K562 (cell line): ENCODE results near the gene SDHAF1. TPM values are rescaled to one million over a fixed set of nuclear protein-coding genes. Genes with fewer than 3 reads are reported as not detected.

ENCODE experiments used
- ESRRB ChIP-seq: fragments of 250-450 bp; sonication (Bioruptor Pico); IDR thresholded peaks from 2 replicates; pipeline ENCODE4 v1.5.0; 2020; ENCODE audit warnings: mild to moderate bottlenecking, moderate library complexity, borderline replicate concordance
- HDAC2 ChIP-seq: fragments of 450-650 bp; IDR thresholded peaks from 2 replicates; pipeline ENCODE4 v1.6.1; 2016; ENCODE audit warnings: mild to moderate bottlenecking
- KAT7 ChIP-seq: sonication (generic); formaldehyde crosslinking; IDR thresholded peaks from 2 replicates; pipeline ENCODE4 v1.8.0; 2022; ENCODE audit warnings: missing genetic modification reagents, mild to moderate bottlenecking, borderline replicate concordance
- MCM3 ChIP-seq: fragments of 450-650 bp; IDR thresholded peaks from 2 replicates; pipeline ENCODE4 v1.6.1; 2016
- NCOA2 ChIP-seq, 2 experiments: fragments of 450-650 bp; IDR thresholded peaks; 2 replicates each; pipeline ENCODE4 v1.6.1; 2018; ENCODE audit warnings: mild to moderate bottlenecking in 2 of 2, moderate library complexity in 1 of 2; ENCODE audit not compliant: partially characterized antibody in 2 of 2
- NR4A1 ChIP-seq, 2 experiments: fragments of 250-450 bp in 1 of 2; fragments of 450-650 bp in 1 of 2; sonication (Bioruptor Pico) in 1 of 2; IDR thresholded peaks; 2 replicates each; pipeline versions ENCODE4 v1.4.0 to v1.6.1; 2016 to 2020; ENCODE audit warnings: mild to moderate bottlenecking in 2 of 2, missing compliant biosample characterization in 1 of 2, missing genetic modification characterization in 1 of 2, moderate library complexity in 1 of 2
- RB1 ChIP-seq: fragments of 450-650 bp; IDR thresholded peaks from 2 replicates; pipeline ENCODE4 v1.6.1; 2017; ENCODE audit warnings: low read depth, mild to moderate bottlenecking
- RBM14 ChIP-seq: fragments of 200-400 bp; formaldehyde crosslinking; IDR thresholded peaks from 2 replicates; pipeline ENCODE4 v1.6.1; 2018; ENCODE audit warnings: low read depth, mild to moderate bottlenecking, low read length, moderate library complexity, borderline replicate concordance; ENCODE audit not compliant: insufficient read depth
- SMAD2 ChIP-seq: fragments of 150-350 bp; IDR thresholded peaks from 2 replicates; pipeline ENCODE4 v1.6.1; 2014; ENCODE audit warnings: low read depth, mild to moderate bottlenecking, low read length
- ZNF57 ChIP-seq: fragments of 450-650 bp; formaldehyde crosslinking; IDR thresholded peaks from 2 replicates; pipeline ENCODE4 v1.4.0; 2020; ENCODE audit warnings: mild to moderate bottlenecking, moderate library complexity
- polyA plus RNA-seq, 8 experiments: library from polyadenylated mRNA; depleted of rRNA in 4 of 8; stranded (reverse) in 5 of 8; unstranded in 3 of 8; fragments of >200 nt; fragmentation: Nextera tagmentation in 2 of 8; fragmentation: Illumina TruSeq in 1 of 8; extraction: Ambion mirVana in 2 of 8; extraction: Trizol in 1 of 8; gene quantifications; 2 replicates each; pipeline versions ENCODE4 v1.2.1 to v1.2.3, GENCODE V29; 2011 to 2014; ENCODE audit warnings: inconsistent platforms in 1 of 8, missing spikeins in 1 of 8
- total RNA-seq, 7 experiments: library from RNA; depleted of rRNA in 6 of 7; stranded (reverse); fragments of >200 nt in 6 of 7; fragmentation: Illumina TruSeq in 2 of 7; extraction: Trizol in 2 of 7; gene quantifications; 2 replicates each; pipeline versions ENCODE4 v1.2.1 to v1.2.3, GENCODE V29; 2011 to 2021; ENCODE audit warnings: low replicate concordance in 1 of 7
- TF ChIP-seq, protein P1 (sequence below): fragments of 450-650 bp; IDR thresholded peaks from 2 replicates; pipeline ENCODE4 v1.6.1; 2018; ENCODE audit not compliant: partially characterized antibody
- TF ChIP-seq, protein P2 (sequence below): fragments of 250-450 bp; sonication (Bioruptor Pico); IDR thresholded peaks from 2 replicates; pipeline ENCODE4 v1.4.0; 2020; ENCODE audit warnings: mild to moderate bottlenecking
- TF ChIP-seq, protein P3 (sequence below), 2 experiments: IDR thresholded peaks; 2 replicates each; pipeline ENCODE4 v1.6.1; 2012; ENCODE audit warnings: improper control_type of control experiment in 2 of 2, low read depth in 2 of 2, low read length in 2 of 2, borderline replicate concordance in 1 of 2
- TF ChIP-seq, protein P4 (sequence below): fragments of 250-450 bp; sonication (Bioruptor Pico); IDR thresholded peaks from 2 replicates; pipeline ENCODE4 v1.5.0; 2020; ENCODE audit warnings: mild to moderate bottlenecking
- TF ChIP-seq, protein P5 (sequence below): fragments of 450-650 bp; IDR thresholded peaks from 2 replicates; pipeline ENCODE4 v1.6.1; 2016; ENCODE audit warnings: antibody characterized with exemption

SDHAF1 gene
- total and polyA plus RNA-seq, 9 of the 15 experiments (the other 6 are each of a cell fraction or from before 2014, with no cell fraction given) = 0.42 to 55.7 (median 18.8) TPM

DNA sequence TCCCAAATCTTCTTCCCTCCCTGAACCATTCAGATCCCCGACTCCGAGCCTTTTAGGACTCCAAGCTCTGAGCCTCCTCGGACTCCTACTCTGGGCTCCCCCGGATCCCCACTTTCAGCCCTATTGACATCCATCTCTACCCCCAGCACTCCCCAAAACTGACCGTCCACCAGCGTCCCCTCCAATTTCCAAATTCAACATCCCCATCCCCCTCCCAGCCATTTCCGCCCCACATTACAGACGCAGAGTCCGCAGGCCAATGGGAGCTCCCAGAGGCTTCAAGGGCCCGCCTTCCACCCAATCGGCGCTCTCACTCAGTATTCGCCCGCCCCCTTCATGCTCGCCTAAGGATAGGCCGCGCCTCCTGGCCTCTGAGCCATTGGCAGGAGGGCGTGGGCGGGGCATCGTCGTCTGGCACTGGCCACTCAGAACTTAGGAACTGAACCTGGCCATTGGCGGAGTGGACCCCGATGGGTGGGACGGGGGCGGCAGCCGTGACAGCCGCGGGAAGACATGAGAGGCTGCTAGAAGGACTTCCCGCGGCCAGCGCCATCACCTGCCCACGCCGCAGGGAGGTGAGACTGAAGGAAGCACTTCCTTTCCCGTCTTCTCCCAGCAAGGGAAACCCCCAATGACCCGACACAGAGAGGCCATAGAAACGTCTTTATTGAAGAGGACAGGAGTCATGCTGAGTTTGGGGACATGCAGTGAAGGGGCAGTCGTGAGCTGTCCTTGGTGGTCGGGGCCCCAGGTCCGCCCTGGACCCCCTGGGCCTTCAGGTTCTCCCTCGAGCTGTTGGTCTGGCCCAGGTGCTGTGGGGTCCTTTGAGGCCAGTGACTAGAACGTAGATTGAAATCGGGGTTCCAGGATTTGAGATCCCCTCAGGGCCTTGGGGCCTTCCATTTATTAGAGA is 19.3 kb downstream of the SDHAF1 start, which contains the start of gene ALKBH6 (continued):
- TF ChIP-seq, protein P1, sequence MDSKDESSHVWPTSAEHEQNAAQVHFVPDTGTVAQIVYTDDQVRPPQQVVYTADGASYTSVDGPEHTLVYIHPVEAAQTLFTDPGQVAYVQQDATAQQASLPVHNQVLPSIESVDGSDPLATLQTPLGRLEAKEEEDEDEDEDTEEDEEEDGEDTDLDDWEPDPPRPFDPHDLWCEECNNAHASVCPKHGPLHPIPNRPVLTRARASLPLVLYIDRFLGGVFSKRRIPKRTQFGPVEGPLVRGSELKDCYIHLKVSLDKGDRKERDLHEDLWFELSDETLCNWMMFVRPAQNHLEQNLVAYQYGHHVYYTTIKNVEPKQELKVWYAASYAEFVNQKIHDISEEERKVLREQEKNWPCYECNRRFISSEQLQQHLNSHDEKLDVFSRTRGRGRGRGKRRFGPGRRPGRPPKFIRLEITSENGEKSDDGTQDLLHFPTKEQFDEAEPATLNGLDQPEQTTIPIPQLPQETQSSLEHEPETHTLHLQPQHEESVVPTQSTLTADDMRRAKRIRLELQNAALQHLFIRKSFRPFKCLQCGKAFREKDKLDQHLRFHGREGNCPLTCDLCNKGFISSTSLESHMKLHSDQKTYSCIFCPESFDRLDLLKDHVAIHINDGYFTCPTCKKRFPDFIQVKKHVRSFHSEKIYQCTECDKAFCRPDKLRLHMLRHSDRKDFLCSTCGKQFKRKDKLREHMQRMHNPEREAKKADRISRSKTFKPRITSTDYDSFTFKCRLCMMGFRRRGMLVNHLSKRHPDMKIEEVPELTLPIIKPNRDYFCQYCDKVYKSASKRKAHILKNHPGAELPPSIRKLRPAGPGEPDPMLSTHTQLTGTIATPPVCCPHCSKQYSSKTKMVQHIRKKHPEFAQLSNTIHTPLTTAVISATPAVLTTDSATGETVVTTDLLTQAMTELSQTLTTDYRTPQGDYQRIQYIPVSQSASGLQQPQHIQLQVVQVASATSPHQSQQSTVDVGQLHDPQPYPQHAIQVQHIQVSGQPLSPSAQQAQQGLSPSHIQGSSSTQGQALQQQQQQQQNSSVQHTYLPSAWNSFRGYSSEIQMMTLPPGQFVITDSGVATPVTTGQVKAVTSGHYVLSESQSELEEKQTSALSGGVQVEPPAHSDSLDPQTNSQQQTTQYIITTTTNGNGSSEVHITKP = peak; percentile 93
- TF ChIP-seq NCOA2 (IDR thresholded peaks at IDR 0.05; ENCODE audit: partially characterized antibody in 2 of 2) (no peak), MCM3 (no peak), RBM14 (no peak), SMAD2 (no peak), ESRRB (no peak), RB1 (peak; percentile 74; the same call in 1 of the 2 replicates), ZNF57 (CRISPR knock-in tag) (no peak), KAT7 (CRISPR knock-in tag) (no peak), NR4A1 (CRISPR knock-in tag; IDR thresholded peaks at IDR 0.05) (no peak), NR4A1 (tag; IDR thresholded peaks at IDR 0.05) (no peak), HDAC2 (peak; percentile 63; the same call in 1 of the 2 replicates)
- TF ChIP-seq, protein P2, sequence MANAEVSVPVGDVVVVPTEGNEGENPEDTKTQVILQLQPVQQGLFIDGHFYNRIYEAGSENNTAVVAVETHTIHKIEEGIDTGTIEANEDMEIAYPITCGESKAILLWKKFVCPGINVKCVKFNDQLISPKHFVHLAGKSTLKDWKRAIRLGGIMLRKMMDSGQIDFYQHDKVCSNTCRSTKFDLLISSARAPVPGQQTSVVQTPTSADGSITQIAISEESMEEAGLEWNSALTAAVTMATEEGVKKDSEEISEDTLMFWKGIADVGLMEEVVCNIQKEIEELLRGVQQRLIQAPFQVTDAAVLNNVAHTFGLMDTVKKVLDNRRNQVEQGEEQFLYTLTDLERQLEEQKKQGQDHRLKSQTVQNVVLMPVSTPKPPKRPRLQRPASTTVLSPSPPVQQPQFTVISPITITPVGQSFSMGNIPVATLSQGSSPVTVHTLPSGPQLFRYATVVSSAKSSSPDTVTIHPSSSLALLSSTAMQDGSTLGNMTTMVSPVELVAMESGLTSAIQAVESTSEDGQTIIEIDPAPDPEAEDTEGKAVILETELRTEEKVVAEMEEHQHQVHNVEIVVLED (CRISPR knock-in tag) = no peak
- TF ChIP-seq, protein P3, sequence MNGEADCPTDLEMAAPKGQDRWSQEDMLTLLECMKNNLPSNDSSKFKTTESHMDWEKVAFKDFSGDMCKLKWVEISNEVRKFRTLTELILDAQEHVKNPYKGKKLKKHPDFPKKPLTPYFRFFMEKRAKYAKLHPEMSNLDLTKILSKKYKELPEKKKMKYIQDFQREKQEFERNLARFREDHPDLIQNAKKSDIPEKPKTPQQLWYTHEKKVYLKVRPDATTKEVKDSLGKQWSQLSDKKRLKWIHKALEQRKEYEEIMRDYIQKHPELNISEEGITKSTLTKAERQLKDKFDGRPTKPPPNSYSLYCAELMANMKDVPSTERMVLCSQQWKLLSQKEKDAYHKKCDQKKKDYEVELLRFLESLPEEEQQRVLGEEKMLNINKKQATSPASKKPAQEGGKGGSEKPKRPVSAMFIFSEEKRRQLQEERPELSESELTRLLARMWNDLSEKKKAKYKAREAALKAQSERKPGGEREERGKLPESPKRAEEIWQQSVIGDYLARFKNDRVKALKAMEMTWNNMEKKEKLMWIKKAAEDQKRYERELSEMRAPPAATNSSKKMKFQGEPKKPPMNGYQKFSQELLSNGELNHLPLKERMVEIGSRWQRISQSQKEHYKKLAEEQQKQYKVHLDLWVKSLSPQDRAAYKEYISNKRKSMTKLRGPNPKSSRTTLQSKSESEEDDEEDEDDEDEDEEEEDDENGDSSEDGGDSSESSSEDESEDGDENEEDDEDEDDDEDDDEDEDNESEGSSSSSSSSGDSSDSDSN (IDR thresholded peaks at IDR 0.05; ENCODE audit: borderline replicate concordance in 1 of 2, low read depth in 2 of 2, low read length in 2 of 2) = no peak
- TF ChIP-seq, protein P4, sequence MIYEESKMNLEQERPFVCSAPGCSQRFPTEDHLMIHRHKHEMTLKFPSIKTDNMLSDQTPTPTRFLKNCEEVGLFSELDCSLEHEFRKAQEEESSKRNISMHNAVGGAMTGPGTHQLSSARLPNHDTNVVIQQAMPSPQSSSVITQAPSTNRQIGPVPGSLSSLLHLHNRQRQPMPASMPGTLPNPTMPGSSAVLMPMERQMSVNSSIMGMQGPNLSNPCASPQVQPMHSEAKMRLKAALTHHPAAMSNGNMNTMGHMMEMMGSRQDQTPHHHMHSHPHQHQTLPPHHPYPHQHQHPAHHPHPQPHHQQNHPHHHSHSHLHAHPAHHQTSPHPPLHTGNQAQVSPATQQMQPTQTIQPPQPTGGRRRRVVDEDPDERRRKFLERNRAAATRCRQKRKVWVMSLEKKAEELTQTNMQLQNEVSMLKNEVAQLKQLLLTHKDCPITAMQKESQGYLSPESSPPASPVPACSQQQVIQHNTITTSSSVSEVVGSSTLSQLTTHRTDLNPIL (CRISPR knock-in tag) = no peak
- TF ChIP-seq, protein P5, sequence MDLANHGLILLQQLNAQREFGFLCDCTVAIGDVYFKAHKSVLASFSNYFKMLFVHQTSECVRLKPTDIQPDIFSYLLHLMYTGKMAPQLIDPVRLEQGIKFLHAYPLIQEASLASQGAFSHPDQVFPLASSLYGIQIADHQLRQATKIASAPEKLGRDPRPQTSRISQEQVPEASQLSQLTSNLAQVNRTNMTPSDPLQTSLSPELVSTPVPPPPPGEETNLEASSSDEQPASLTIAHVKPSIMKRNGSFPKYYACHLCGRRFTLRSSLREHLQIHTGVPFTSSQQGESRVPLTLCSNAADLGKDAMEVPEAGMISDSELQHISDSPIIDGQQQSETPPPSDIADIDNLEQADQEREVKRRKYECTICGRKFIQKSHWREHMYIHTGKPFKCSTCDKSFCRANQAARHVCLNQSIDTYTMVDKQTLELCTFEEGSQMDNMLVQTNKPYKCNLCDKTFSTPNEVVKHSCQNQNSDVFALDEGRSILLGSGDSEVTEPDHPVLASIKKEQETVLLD = no peak
